HepG2 (cell line): ENCODE measurements around the gene FAM120B. TPM values are rescaled to one million over a fixed set of nuclear protein-coding genes. Genes with fewer than 3 reads are reported as not detected.

Source experiments
- CREB3 ChIP-seq: sonication (generic); formaldehyde crosslinking; IDR thresholded peaks from 2 replicates; pipeline ENCODE4 v1.5.0; 2020; ENCODE audit warnings: missing genetic modification reagents
- FOXO1 ChIP-seq: sonication (generic); formaldehyde crosslinking; IDR thresholded peaks from 2 replicates; pipeline ENCODE4 v1.4.0; 2020; ENCODE audit warnings: missing genetic modification reagents
- KIAA2018 ChIP-seq: sonication (generic); formaldehyde crosslinking; IDR thresholded peaks from 2 replicates; pipeline ENCODE4 v1.5.0; 2020; ENCODE audit warnings: mild to moderate bottlenecking, missing genetic modification reagents, borderline replicate concordance
- RAD51 ChIP-seq: fragments of 450-650 bp; IDR thresholded peaks from 2 replicates; pipeline ENCODE4 v1.6.1; 2016; ENCODE audit warnings: borderline replicate concordance
- TAF1 ChIP-seq: sonication (generic); formaldehyde crosslinking; IDR thresholded peaks from 2 replicates; pipeline ENCODE4 v1.4.0; 2020; ENCODE audit warnings: missing genetic modification reagents
- ZNF260 ChIP-seq: sonication (generic); formaldehyde crosslinking; IDR thresholded peaks from 2 replicates; pipeline ENCODE4 v1.4.0; 2020; ENCODE audit warnings: missing genetic modification reagents, low read depth, mild to moderate bottlenecking, borderline replicate concordance
- ZNF275 ChIP-seq: sonication (generic); formaldehyde crosslinking; IDR thresholded peaks from 2 replicates; pipeline ENCODE4 v1.8.0; 2022; ENCODE audit warnings: missing genetic modification reagents, mild to moderate bottlenecking, inconsistent platforms, borderline replicate concordance
- ZNF44 ChIP-seq: sonication (generic); formaldehyde crosslinking; IDR thresholded peaks from 2 replicates; pipeline ENCODE4 v1.5.1; 2020; ENCODE audit warnings: mild to moderate bottlenecking, missing genetic modification reagents
- ZNF510 ChIP-seq: sonication (generic); formaldehyde crosslinking; IDR thresholded peaks from 2 replicates; pipeline ENCODE4 v1.4.0; 2020; ENCODE audit warnings: low read depth, mild to moderate bottlenecking, missing genetic modification reagents
- ZNF549 ChIP-seq: sonication (generic); formaldehyde crosslinking; IDR thresholded peaks from 2 replicates; pipeline ENCODE4 v1.5.0; 2020; ENCODE audit warnings: missing genetic modification reagents
- ZNF569 ChIP-seq: sonication (generic); formaldehyde crosslinking; IDR thresholded peaks from 2 replicates; pipeline ENCODE4 v1.5.0; 2020; ENCODE audit warnings: mild to moderate bottlenecking, missing genetic modification reagents, moderate library complexity, borderline replicate concordance
- polyA plus RNA-seq, 8 experiments: library from polyadenylated mRNA; depleted of rRNA in 3 of 8; stranded (reverse) in 7 of 8; unstranded in 1 of 8; fragments of >200 nt; fragmentation: Illumina TruSeq in 4 of 8; extraction: Trizol in 4 of 8; gene quantifications; 2 replicates each; pipeline versions ENCODE4 v1.2.1 to v1.2.3, GENCODE V29; 2011 to 2016; ENCODE audit warnings: low read depth in 4 of 8, missing spikeins in 1 of 8, mixed read lengths in 1 of 8; ENCODE audit not compliant: insufficient read depth in 1 of 8
- total RNA-seq, 5 experiments: library from RNA; depleted of rRNA; stranded (reverse); fragments of >200 nt; fragmentation: Illumina TruSeq; extraction: Trizol; gene quantifications; 2 replicates each; pipeline ENCODE4 v1.2.3, GENCODE V29; 2016; ENCODE audit warnings: low read depth in 1 of 5

Gene FAM120B
- total and polyA plus RNA-seq, 2 of the 13 experiments (the other 11 are each of a cell fraction or from before 2014, with no cell fraction given): 9.2 to 10.7 TPM

- TF ChIP-seq KIAA2018 (CRISPR knock-in tag) (no peak), ZNF510 (CRISPR knock-in tag) (peak; percentile 98), ZNF260 (no peak), ZNF275 (CRISPR knock-in tag) (peak; percentile 98), ZNF44 (CRISPR knock-in tag) (0 out of 2 replicates have a peak, but pooled peaks have one; percentile 72), ZNF569 (CRISPR knock-in tag) (0 out of 2 replicates have a peak, but pooled peaks have one; percentile 83), CREB3 (CRISPR knock-in tag) (peak; percentile 76), ZNF549 (CRISPR knock-in tag) (no peak; the same call in 1 of the 2 replicates), FOXO1 (CRISPR knock-in tag) (peak; percentile 47), TAF1 (peak; percentile 96), RAD51 (no peak)
These were observed at the start of gene FAM120B (continued) for GRCh38 chr6:170306324-170307079.
